CMK (cell line): ENCODE data around the gene ANKRD44.
"Not testable (repeated sequence)": the region's sequence is repeated elsewhere in the genome, so short reads cannot be mapped to it uniquely, and the experiment has no call there.

ENCODE experiments used
- DNase-seq: peaks from one replicate; pipeline ENCODE4 v3.0.0-alpha.2; 2010; ENCODE audit warnings: low read depth

ANKRD44 gene

DNA sequence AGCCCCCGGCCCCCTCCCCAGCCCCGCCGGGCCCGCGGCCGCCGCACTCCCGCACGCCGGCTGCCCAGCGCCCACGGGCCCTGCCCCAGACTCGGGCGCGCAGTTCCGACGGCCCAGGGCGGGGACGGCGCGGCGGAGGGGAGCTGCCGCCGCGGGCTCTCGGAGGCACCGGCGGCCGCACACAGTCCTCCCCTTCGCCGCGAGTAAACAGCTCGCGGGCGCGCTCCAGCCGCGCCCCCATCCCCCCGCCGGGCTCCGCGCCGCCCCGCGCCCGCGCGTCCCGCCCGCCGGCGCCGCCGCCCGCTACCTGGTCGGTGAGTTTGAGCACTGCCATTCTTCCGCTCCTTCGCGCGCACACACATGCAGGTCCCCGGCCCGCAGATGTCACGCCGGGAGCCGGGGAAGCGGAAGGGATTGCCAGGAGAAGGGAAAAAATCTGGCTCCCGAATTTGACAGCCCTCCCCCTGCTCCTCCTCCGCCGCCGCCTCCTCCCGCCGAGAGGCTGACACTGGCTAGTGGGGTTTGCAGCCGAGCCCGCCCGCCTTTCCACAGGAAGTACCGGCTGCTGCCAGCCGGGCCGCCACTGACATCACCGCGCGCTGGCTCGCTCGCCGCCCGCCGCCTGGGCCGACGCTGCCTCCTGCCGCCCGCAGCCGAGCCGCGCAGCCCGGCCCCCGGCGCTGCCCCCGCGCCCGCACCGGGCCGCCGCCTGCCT is at the start of gene ANKRD44:
TSS of gene ANKRD44 (minus strand) at position 510 of the 715 bp plus-strand sequence. CDS start at position 334, 176 bp downstream.
- DNase-seq = no peak

DNA sequence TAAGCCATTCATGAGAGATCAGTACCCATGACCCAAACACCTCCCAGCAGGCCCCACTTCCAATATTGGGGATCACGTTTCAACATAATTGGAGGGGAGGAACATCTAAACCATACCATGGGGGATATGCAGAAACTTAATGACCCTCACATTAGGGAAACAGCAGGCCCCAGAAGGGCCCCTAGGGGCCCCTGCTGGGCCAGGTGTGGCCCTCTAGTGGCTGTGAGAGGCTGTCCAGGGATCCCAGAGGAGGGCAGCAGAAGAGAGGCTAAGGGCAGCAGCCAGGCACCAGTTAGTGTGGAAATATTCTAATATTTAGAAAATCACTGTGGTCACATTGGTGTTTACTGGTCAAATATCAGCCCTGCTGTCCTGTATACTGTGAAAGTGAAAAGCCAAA is 49.3 kb upstream of the ANKRD44 start:
- no peak for DNase-seq

- DNase-seq = no peak
Measured at GRCh38 chr2:197358931-197359330, 48.4 kb upstream of the ANKRD44 start.

DNA sequence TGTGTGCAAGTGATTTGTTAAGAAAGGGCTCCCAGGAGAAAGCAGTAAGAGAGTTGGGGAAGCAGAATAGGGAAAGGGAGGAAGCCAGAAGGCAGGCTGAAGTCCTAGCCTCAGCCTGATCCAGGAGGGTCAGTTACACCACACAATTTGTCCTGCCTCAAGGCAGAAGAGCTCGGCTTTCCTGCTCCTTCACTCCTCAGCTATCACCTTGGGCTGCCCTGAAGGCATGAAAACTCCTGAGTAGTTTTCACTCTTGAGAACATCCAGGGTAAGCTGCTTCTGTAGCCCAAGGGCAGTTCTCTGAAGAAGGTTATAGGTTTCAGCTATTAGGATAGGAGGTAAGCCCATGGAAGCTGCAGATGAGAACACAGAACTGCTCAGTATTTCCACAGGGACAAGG is 47.4 kb upstream of the ANKRD44 start:
- no peak for DNase-seq

- no peak for DNase-seq
Measured at GRCh38 chr2:197356136-197356535, 45.6 kb upstream of the ANKRD44 start.

- no peak for DNase-seq
Measured at GRCh38 chr2:197354169-197354558, 43.6 kb upstream of the ANKRD44 start.

GRCh38 chr2:197353393-197354168 is 43.0 kb upstream of the ANKRD44 start:
- DNase-seq = no peak

DNA sequence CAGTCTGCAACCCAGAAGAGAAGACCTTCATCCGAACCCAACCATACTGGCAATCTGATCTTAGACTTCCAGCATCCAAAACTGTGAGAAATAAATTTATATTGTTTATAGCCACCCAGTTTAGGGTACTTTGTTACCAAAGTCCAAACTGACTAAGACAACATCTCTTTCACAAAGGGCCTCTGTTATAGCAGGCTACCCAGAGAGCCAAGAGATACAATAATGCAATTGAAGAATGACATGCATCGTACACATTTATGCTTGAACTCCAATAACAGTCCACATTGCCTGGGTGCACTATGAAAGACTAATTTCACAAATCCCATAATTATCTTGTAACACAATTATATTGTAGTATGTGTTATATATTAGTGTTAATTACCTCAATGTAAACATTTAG is 39.1 kb upstream of the ANKRD44 start:
- no peak for DNase-seq

GRCh38 chr2:197348721-197349360 is 38.3 kb upstream of the ANKRD44 start:
- DNase-seq = no peak

GRCh38 chr2:197345846-197346370 is 35.3 kb upstream of the ANKRD44 start:
- DNase-seq = no peak

DNA sequence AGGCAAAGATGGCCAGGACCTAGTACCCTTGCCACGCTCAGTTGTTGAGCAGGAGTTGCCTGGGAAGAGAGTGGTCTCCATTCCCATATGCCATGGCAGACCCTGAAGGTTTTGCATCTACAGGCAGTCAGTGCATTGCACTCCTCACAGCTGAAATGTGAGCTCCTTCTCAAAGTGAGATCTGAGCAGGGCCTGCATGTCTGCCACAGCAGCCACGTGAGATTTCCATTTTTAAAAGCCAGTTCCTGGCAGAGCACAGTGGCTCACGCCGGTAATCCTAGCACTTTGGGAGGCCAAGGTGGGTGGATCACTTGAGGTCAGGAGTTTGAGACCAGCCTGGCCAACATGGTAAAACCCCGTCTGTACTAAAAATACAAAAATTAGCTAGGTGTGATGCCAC is 33.4 kb upstream of the ANKRD44 start:
- DNase-seq = not testable (repeated sequence)

GRCh38 chr2:197340591-197340990 is 30.0 kb upstream of the ANKRD44 start:
- no peak for DNase-seq

GRCh38 chr2:197339496-197340220 is 29.1 kb upstream of the ANKRD44 start:
- no peak for DNase-seq

- DNase-seq = no peak
Measured at GRCh38 chr2:197339016-197339415, 28.4 kb upstream of the ANKRD44 start.

GRCh38 chr2:197332641-197333040 is 22.1 kb upstream of the ANKRD44 start:
- DNase-seq = no peak

DNA sequence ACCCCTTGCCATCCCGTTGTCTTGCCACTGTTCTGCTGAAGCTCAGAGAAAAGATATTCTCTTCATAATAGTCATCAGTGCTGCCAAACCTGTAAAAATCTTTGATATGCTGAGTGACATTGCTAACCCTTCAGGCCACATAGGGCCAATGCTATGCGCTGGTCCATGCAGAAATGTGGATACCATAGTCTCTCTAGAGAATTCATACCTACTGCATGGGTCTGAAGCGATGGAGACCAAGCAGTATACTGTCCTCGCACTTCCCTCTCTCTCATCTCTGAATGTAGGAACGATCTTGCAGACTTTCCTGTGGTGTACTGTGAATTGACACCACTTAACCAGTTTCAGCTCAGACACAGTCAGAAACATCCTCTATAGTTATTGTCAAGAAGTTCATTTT is 17.9 kb upstream of the ANKRD44 start:
- no peak for DNase-seq

GRCh38 chr2:197327472-197328098 is 17.0 kb upstream of the ANKRD44 start:
- DNase-seq = no peak

- no peak for DNase-seq
Measured at GRCh38 chr2:197327073-197327471, 16.5 kb upstream of the ANKRD44 start.

GRCh38 chr2:197324801-197325200 is 14.2 kb upstream of the ANKRD44 start:
- DNase-seq = no peak

- DNase-seq = no peak
Measured at GRCh38 chr2:197322724-197323720, 12.4 kb upstream of the ANKRD44 start.
